Pulmonary artery endothelial cell (primary cell): ENCODE data around the gene NPRL2. TPM values are rescaled to one million over a fixed set of nuclear protein-coding genes. Genes with fewer than 3 reads are reported as not detected.
A peak's percentile ranks its signal among the peaks of the same experiment; 100 is the strongest.
"Not testable (repeated sequence)": the region's sequence is repeated elsewhere in the genome, so short reads cannot be mapped to it uniquely, and the experiment has no call there.

Source experiments
- DNase-seq: peaks from one replicate; pipeline ENCODE4 v3.0.0-alpha.2; 2011; ENCODE audit warnings: low read depth, low spot score
- total RNA-seq: library from RNA; depleted of rRNA; stranded (reverse); fragments of >200 nt; gene quantifications from 2 replicates; pipeline ENCODE4 v1.2.3, GENCODE V29; 2014

The NPRL2 gene
- total RNA-seq, 1 donor from 2014 or later: 19.9 TPM

DNA sequence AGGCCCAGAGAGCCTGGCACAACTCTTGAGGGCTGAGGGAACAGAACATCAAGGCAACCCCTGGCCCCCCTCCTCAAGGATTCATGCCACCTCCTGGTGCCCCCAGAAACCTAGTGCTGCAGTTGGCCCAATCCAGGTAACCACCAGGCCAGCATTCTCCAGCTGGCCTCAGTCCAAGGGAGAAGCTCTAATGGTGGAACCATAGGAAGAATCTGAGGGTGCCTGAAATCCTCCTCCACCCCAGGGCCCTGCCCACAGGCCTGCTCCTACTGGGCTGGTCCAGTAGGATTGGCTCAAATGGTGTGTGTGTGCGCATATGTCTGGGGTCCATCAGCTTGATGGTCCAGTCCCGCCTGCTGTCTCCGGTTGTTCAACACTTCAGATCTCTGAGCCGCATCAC is 35.8 kb downstream of the NPRL2 start:
- no peak for DNase-seq

DNA sequence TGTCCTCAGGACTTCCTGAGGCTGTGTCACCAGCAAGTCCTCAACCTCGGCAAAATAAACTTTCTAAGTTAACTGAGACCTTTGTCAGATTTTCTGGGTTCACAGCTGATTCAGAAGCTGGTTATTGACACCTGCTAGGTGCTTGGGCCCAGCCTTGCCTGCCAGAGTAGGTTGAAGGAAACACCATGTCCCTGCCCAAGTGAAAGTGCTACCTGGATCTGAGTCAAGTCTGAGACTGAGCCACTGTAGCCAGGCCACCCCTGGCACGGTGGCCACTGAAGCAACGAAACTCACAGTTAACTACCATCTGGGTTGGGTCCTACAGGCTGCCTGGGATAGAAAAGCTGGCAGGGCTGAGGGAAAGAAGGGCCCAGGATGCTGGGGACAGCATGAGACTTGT is 36.2 kb downstream of the NPRL2 start:
- DNase-seq: no peak

GRCh38 chr3:50312041-50312440 is 38.5 kb downstream of the NPRL2 start:
- not testable (repeated sequence) for DNase-seq

- no peak for DNase-seq
Observed at GRCh38 chr3:50304601-50305000, 46.0 kb downstream of the NPRL2 start.

DNA sequence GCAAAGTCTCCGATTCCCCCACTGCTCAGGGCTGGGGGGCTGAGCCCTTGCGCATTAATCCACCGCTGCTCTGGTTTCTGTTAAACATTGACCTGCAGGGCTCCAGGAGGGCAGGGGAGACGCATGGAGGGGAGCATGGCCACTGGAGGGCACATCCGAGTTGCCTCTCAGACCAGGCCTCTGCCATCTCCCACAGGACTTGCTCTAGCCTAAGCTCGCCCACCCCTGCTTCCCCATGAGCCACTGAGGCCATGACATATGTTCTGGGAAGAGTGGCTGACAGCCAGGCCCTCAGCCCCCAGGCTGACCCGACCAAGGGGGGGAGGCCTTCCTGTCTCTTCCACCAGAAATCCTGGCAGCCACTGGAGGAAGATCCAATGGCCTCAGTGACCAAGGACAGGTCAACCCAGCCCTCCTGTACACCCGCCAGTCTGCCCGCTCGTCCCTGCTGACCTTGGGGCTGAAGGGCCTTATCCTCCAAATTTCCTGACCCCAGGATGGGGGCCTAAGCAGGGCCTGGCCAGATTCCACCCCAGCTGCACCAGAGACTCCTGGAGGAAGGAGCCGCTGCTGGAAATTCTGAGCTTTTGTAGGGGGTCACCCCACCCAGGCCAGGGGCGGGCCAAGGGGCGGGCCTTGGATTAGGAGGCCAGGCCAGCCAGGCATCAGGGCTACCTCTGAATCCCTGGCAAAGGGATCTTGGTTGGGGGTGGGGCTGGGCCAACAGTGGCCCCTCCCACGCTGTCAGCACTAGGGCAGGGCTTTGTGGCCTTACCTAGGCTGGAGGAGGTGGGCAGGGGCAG is 47.4 kb downstream of the NPRL2 start, which contains the start of gene HYAL1:
HYAL1 (minus strand) TSS at position 562 of the 803 bp plus-strand sequence. CDS start 618 bp downstream, outside the sequence.
- no peak for DNase-seq

DNA sequence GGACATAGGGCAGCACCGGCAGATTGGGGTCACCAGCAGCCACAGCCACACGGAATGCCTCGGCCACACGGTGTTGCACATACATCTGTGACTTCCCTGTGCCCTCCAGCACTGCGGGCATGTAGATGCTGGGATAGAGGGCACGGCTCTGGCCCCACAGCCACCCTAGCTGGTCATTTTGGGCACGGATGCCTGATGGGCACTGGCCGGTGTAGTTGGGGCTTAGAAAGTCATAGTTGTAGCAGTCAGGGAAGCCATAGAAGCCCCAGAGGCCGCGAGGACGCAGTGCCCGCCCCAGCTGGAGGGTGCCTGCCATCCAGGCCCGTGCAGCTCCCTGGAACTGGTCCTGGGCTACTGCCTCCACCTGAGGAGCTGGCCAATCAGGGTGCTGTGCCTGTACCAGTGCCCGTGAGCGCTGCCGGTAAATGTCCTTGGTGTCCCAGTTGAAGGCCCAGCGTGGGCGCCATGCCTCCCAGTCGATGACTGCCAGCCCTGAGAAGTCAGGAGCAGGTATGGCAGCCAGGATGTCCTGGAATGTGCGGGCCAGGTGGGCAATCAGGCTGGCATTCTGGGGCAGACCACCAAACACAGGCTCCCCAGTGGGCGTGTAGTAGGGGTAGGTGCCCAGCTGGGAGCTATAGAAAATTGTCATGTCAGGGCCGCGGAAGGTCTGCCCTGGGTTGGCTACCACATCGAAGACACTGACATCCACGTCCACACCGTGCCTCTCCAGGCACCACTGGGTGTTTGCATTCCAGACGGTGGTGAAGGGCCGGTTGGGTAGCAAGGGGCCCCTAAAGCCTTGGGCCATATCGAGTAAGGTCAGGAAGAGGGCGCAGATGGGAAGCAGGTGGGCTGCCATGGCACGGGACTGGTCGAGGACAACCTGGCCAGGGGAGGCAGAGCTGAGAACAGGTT is 48.2 kb downstream of the NPRL2 start:
- DNase-seq: no peak

DNA sequence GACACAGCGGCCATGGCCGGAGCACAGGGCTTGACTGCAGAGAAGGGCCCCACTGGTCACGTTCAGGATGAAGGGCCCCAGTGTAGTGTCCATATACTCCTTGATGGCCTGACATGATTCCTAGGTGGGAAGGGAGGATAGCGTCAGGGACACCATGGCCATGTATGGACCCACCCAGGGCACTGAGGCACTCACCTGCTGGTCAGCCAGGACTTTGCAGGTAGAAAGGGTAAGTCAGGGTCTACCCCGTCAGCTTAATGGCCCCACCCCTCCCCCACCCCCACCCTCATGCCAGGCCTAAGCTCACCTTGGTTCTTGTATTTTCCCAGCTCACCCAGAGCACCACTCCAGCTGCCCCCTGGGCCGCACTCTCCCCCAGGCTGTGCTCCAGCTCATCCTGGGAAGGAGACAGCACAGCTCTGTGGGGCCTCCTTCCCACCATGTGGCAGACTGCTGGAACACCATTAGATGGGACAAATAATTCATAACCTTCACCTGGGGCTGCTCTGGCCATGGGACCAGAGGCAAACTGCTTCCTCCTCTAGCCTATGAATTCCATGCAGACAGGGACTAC is 49.8 kb downstream of the NPRL2 start:
- DNase-seq: no peak

GRCh38 chr3:50299929-50300680 is 50.5 kb downstream of the NPRL2 start:
- DNase-seq: no peak

GRCh38 chr3:50299638-50299928 is 51.0 kb downstream of the NPRL2 start:
- DNase-seq: no peak

GRCh38 chr3:50298836-50299637 is 51.5 kb downstream of the NPRL2 start, which contains the start of the genes HYAL3 and NAA80:
TSS of gene HYAL3 (minus strand) at chr3:50299405. CDS start at chr3:50295602, 3,803 bp downstream.
TSS of gene NAA80 (minus strand) at chr3:50299405. CDS start at chr3:50297463, 1,942 bp downstream.
- peak; percentile 98 for DNase-seq

GRCh38 chr3:50297896-50298725 is 52.5 kb downstream of the NPRL2 start:
- DNase-seq: no peak

GRCh38 chr3:50297384-50297775 is 53.2 kb downstream of the NPRL2 start:
- DNase-seq: no peak

Other genes starting within 250 kb of the NPRL2 start
- 73.6 and 80.9 TPM in 2 replicates for gene SEMA3F, start 195.5 kb downstream of the NPRL2 start, total RNA-seq
- gene GNAT1, start 159.2 kb downstream of the NPRL2 start, total RNA-seq: under 0.01 TPM in 1 of 2 replicates, not detected in the other
- 0.07 TPM in 1 of 2 replicates, not detected in the other for gene SLC38A3, start 145.5 kb downstream of the NPRL2 start, total RNA-seq
- 597 and 651 TPM in 2 replicates for gene GNAI2, start 114.6 kb downstream of the NPRL2 start, total RNA-seq
- 0.53 and 0.66 TPM in 2 replicates for gene SEMA3B, start 81.6 kb downstream of the NPRL2 start, total RNA-seq
- gene LSMEM2, start 71.7 kb downstream of the NPRL2 start, total RNA-seq: not detected in 2 replicates
- gene IFRD2, start 58.3 kb downstream of the NPRL2 start, total RNA-seq: 148 and 187 TPM in 2 replicates
- gene HYAL3, start 51.4 kb downstream of the NPRL2 start, total RNA-seq: 9.6 and 10.3 TPM in 2 replicates
- 2.6 and 3.6 TPM in 2 replicates for gene NAA80, start 51.4 kb downstream of the NPRL2 start, total RNA-seq
- gene HYAL1, start 47.2 kb downstream of the NPRL2 start, total RNA-seq: 6.9 and 7.1 TPM in 2 replicates
- 535 and 564 TPM in 2 replicates for gene HYAL2, start 28.0 kb downstream of the NPRL2 start, total RNA-seq
- gene TUSC2, start 22.6 kb downstream of the NPRL2 start, total RNA-seq: 24.8 and 36.5 TPM in 2 replicates
- 17.0 and 22.5 TPM in 2 replicates for gene RASSF1, start 9.9 kb downstream of the NPRL2 start, total RNA-seq
- gene ZMYND10, start 5.0 kb downstream of the NPRL2 start, total RNA-seq: 0.13 and 0.35 TPM in 2 replicates
- 19.1 and 26.3 TPM in 2 replicates for gene CYB561D2, start 87 bp upstream of the NPRL2 start, total RNA-seq
- gene TMEM115, start 8.7 kb upstream of the NPRL2 start, total RNA-seq: 36.8 and 38.1 TPM in 2 replicates
- gene CACNA2D2, start 152.9 kb upstream of the NPRL2 start, total RNA-seq: not detected in 2 replicates
- 3.5 and 5.1 TPM in 2 replicates for gene C3orf18, start 217.0 kb upstream of the NPRL2 start, total RNA-seq
- 13.7 and 15.2 TPM in 2 replicates for gene HEMK1, start 218.7 kb upstream of the NPRL2 start, total RNA-seq